GM21526 (cell line): ENCODE data around the gene NEK9.
"Not testable (repeated sequence)": the region's sequence is repeated elsewhere in the genome, so short reads cannot be mapped to it uniquely, and the experiment has no call there.

Experiments used
- ATAC-seq: cut with Tn5 transposase; IDR thresholded peaks from one replicate; pipeline ENCODE4 v1.9.1; 2021; ENCODE audit warnings: moderate library complexity; ENCODE audit not compliant: unreplicated experiment, low FRiP score

NEK9 gene

GRCh38 chr14:75147423-75148071 is 20.7 kb upstream of the NEK9 start:
- ATAC-seq: no peak

- no peak for ATAC-seq
Measured at GRCh38 chr14:75144944-75145343, 18.1 kb upstream of the NEK9 start.

GRCh38 chr14:75143761-75144527 is 17.1 kb upstream of the NEK9 start:
- ATAC-seq: no peak

GRCh38 chr14:75142494-75142893 is 15.6 kb upstream of the NEK9 start:
- no peak for ATAC-seq

- no peak for ATAC-seq
Measured at GRCh38 chr14:75141967-75142366, 15.1 kb upstream of the NEK9 start.

GRCh38 chr14:75141062-75141461 is 14.2 kb upstream of the NEK9 start:
- ATAC-seq: no peak

GRCh38 chr14:75140620-75141019 is 13.8 kb upstream of the NEK9 start:
- no peak for ATAC-seq

- no peak for ATAC-seq
Measured at GRCh38 chr14:75139185-75139584, 12.3 kb upstream of the NEK9 start.

- ATAC-seq: no peak
Measured at GRCh38 chr14:75138492-75138891, 11.6 kb upstream of the NEK9 start.

GRCh38 chr14:75134644-75135043 is 7.8 kb upstream of the NEK9 start:
- no peak for ATAC-seq

- no peak for ATAC-seq
Measured at GRCh38 chr14:75133597-75133996, 6.7 kb upstream of the NEK9 start.

GRCh38 chr14:75132382-75133086 is 5.7 kb upstream of the NEK9 start:
- no peak for ATAC-seq

GRCh38 chr14:75128596-75128990 is 1.7 kb upstream of the NEK9 start:
- ATAC-seq: no peak

- ATAC-seq: no peak
Measured at GRCh38 chr14:75127903-75128595, 1.2 kb upstream of the NEK9 start.

GRCh38 chr14:75127474-75127820 is 599 bp upstream of the NEK9 start:
- ATAC-seq: not testable (repeated sequence)

- no peak for ATAC-seq
Measured at GRCh38 chr14:75126121-75126544, 715 bp downstream of the NEK9 start.

GRCh38 chr14:75125617-75126016 is 1.2 kb downstream of the NEK9 start:
- no peak for ATAC-seq

GRCh38 chr14:75123991-75124390 is 2.9 kb downstream of the NEK9 start:
- ATAC-seq: no peak

GRCh38 chr14:75121552-75121951 is 5.3 kb downstream of the NEK9 start:
- no peak for ATAC-seq

GRCh38 chr14:75120541-75121291 is 6.1 kb downstream of the NEK9 start:
- ATAC-seq: no peak
